Muscle layer of colon (tissue), 2 donors: ENCODE results near the gene MRPL44.

ENCODE experiments used
- H3K27ac ChIP-seq: one replicate; pipeline ENCODE4 v1.7.0; 2013; ENCODE audit warnings: low read depth, mild to moderate bottlenecking, low read length, moderate library complexity
- H3K27me3 ChIP-seq, 2 donors: one replicate each; pipeline ENCODE4 v1.7.0; 2013; ENCODE audit warnings: low read length in 2 of 2, mild to moderate bottlenecking in 2 of 2; ENCODE audit not compliant: insufficient read depth in 2 of 2, control insufficient read depth in 1 of 2
- H3K36me3 ChIP-seq: one replicate; pipeline ENCODE4 v1.7.0; 2013; ENCODE audit warnings: mild to moderate bottlenecking, low read length; ENCODE audit not compliant: insufficient read depth
- H3K4me1 ChIP-seq: one replicate; pipeline ENCODE4 v1.7.0; 2013; ENCODE audit warnings: mild to moderate bottlenecking, low read length; ENCODE audit not compliant: insufficient read depth
- H3K4me3 ChIP-seq, 2 donors: one replicate each; pipeline ENCODE4 v1.7.0; 2013; ENCODE audit warnings: low read length in 2 of 2, low read depth in 1 of 2, mild to moderate bottlenecking in 1 of 2, moderate library complexity in 1 of 2
- H3K9ac ChIP-seq: one replicate; pipeline ENCODE4 v1.7.0; 2013; ENCODE audit warnings: low read length
- H3K9me3 ChIP-seq: one replicate; pipeline ENCODE4 v1.7.0; 2013; ENCODE audit warnings: mild to moderate bottlenecking, low read length
- donor health status: abdominal sarcoma.
- donor health status: Adenocarcinoma of cecum.

MRPL44 gene

GRCh38 chr2:223978451-223978850, 21.2 kb downstream of the MRPL44 start:
- Histone ChIP-seq H3K9me3 (no peaks in the 10 kb centered on the region), H3K27me3 (no peaks in the 10 kb centered on the region), H3K4me3 (no peak overlapping the region), H3K4me1 (no peaks in the 10 kb centered on the region), H3K36me3 (no peaks in the 10 kb centered on the region), H3K27ac (no peak overlapping the region), H3K9ac (no peak overlapping the region)

GRCh38 chr2:223979730-223980396, 22.6 kb downstream of the MRPL44 start:
- Histone ChIP-seq H3K27ac (no peak overlapping the region), H3K36me3 (no peaks in the 10 kb centered on the region), H3K9me3 (no peaks in the 10 kb centered on the region), H3K27me3 (no peaks in the 10 kb centered on the region), H3K4me3 (no peak overlapping the region), H3K4me1 (no peaks in the 10 kb centered on the region), H3K9ac (no peak overlapping the region)

GRCh38 chr2:223980397-223980735, 23.1 kb downstream of the MRPL44 start:
- no peaks in the 10 kb centered on the region for H3K36me3 ChIP-seq
- no peak overlapping the region for H3K9ac ChIP-seq
- no peak overlapping the region for H3K4me3 ChIP-seq
- no peaks in the 10 kb centered on the region for H3K27me3 ChIP-seq
- no peaks in the 10 kb centered on the region for H3K4me1 ChIP-seq
- H3K9me3 ChIP-seq: no peaks in the 10 kb centered on the region
- H3K27ac ChIP-seq: no peak overlapping the region

GRCh38 chr2:223980803-223981202, 23.5 kb downstream of the MRPL44 start:
- H3K27me3 ChIP-seq: no peaks in the 10 kb centered on the region
- no peak overlapping the region for H3K9ac ChIP-seq
- H3K36me3 ChIP-seq: no peaks in the 10 kb centered on the region
- no peak overlapping the region for H3K4me3 ChIP-seq
- no peak overlapping the region for H3K27ac ChIP-seq
- no peaks in the 10 kb centered on the region for H3K9me3 ChIP-seq
- H3K4me1 ChIP-seq: no peaks in the 10 kb centered on the region

- H3K27ac ChIP-seq: no peak overlapping the region
- no peaks in the 10 kb centered on the region for H3K4me1 ChIP-seq
- H3K27me3 ChIP-seq: no peaks in the 10 kb centered on the region
- no peak overlapping the region for H3K4me3 ChIP-seq
- H3K36me3 ChIP-seq: no peaks in the 10 kb centered on the region
- no peak overlapping the region for H3K9ac ChIP-seq
- no peaks in the 10 kb centered on the region for H3K9me3 ChIP-seq
Observed at GRCh38 chr2:223981241-223981640, 24.0 kb downstream of the MRPL44 start.

- Histone ChIP-seq H3K27ac (no peak overlapping the region), H3K36me3 (no peaks in the 10 kb centered on the region), H3K4me3 (no peak overlapping the region)
Observed at GRCh38 chr2:223989206-223989855, 32.1 kb downstream of the MRPL44 start.

GRCh38 chr2:223989856-223990232, 32.6 kb downstream of the MRPL44 start:
- peaks cover 5% of the 10 kb centered on the region for H3K4me1 ChIP-seq
- no peaks in the 10 kb centered on the region for H3K36me3 ChIP-seq
- H3K9me3 ChIP-seq: no peaks in the 10 kb centered on the region
- H3K4me3 ChIP-seq: no peak overlapping the region
- H3K27ac ChIP-seq: no peak overlapping the region
- H3K27me3 ChIP-seq: no peaks in the 10 kb centered on the region
- H3K9ac ChIP-seq: no peak overlapping the region

More at GRCh38 chr2:223989206-223989855, 32.1 kb downstream of the MRPL44 start:
- Histone ChIP-seq H3K4me1 (peaks cover 5% of the 10 kb centered on the region), H3K27me3 (no peaks in the 10 kb centered on the region), H3K9me3 (no peaks in the 10 kb centered on the region), H3K9ac (no peak overlapping the region)

GRCh38 chr2:223991611-223992010, 34.3 kb downstream of the MRPL44 start:
- Histone ChIP-seq H3K9me3 (no peaks in the 10 kb centered on the region), H3K4me3 (no peak overlapping the region), H3K27ac (no peak overlapping the region), H3K4me1 (peaks cover 5% of the 10 kb centered on the region), H3K27me3 (no peaks in the 10 kb centered on the region), H3K9ac (no peak overlapping the region), H3K36me3 (no peaks in the 10 kb centered on the region)

GRCh38 chr2:223993634-223994232, 36.5 kb downstream of the MRPL44 start:
- H3K27me3 ChIP-seq: no peaks in the 10 kb centered on the region
- H3K36me3 ChIP-seq: no peaks in the 10 kb centered on the region
- no peak overlapping the region for H3K4me3 ChIP-seq
- peaks cover 5% of the 10 kb centered on the region for H3K4me1 ChIP-seq
- no peak overlapping the region for H3K9ac ChIP-seq
- H3K9me3 ChIP-seq: no peaks in the 10 kb centered on the region
- no peak overlapping the region for H3K27ac ChIP-seq

- H3K27ac ChIP-seq: no peak overlapping the region
- no peak overlapping the region for H3K9ac ChIP-seq
- H3K9me3 ChIP-seq: no peaks in the 10 kb centered on the region
Observed at GRCh38 chr2:223994562-223995162, 37.4 kb downstream of the MRPL44 start.

GRCh38 chr2:223995569-223995968, 38.3 kb downstream of the MRPL44 start:
- Histone ChIP-seq H3K9ac (no peak overlapping the region), H3K4me1 (peaks cover 5% of the 10 kb centered on the region), H3K36me3 (no peaks in the 10 kb centered on the region), H3K9me3 (no peaks in the 10 kb centered on the region), H3K27me3 (no peaks in the 10 kb centered on the region), H3K4me3 (no peak overlapping the region), H3K27ac (no peak overlapping the region)

More at GRCh38 chr2:223994562-223995162, 37.4 kb downstream of the MRPL44 start:
- Histone ChIP-seq H3K27me3 (no peaks in the 10 kb centered on the region), H3K4me3 (no peak overlapping the region), H3K4me1 (peaks cover 5% of the 10 kb centered on the region), H3K36me3 (no peaks in the 10 kb centered on the region)
